Measurements from ENCODE around the gene ABCB4. TPM values are rescaled to one million over a fixed set of nuclear protein-coding genes. Genes with fewer than 3 reads are reported as not detected.

The ABCB4 gene
- total and polyA plus RNA-seq, 2 of the 8 experiments (the other 6 are each of a cell fraction or from before 2014, with no cell fraction given), result 0.54 to 0.60 TPM

DNA sequence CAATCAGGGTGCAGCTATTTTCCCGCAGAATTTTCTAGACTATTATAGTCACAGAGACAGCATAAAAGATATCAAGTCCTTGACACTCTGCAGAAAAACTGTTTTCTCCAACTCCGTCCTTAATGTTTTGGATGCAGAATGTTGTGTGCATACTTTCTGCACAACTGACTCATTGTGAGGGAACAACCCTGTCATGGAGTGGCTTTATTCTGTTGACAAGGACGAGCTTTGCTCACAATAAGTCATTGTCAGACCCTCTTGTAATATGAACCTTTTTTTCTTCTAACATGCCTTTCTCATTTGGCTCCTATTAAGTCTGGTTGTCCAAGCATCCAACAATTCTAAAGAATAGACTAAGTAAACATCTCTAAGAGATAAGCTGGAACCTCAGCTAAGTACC lies 17.3 kb downstream of the ABCB4 start (continued):
- TF ChIP-seq JUN (IDR thresholded peaks at IDR 0.05; ENCODE audit: low read depth, low read length) (no peak), TCF12 (IDR thresholded peaks at IDR 0.05; ENCODE audit: low read depth, low read length) (no peak), HDAC6 (IDR thresholded peaks at IDR 0.05; ENCODE audit: low read depth, low read length) (no peak)
